T-helper 2 cell treated with Interferon-gamma antibody and Interleukin-4, amounts not matched to agents 100 ng/mL and 5 ng/mL, for 36 hours (primary cell): ENCODE data around the gene SH2D6. TPM values are rescaled to one million over a fixed set of nuclear protein-coding genes. Genes with fewer than 3 reads are reported as not detected.
"Not testable (repeated sequence)": the region's sequence is repeated elsewhere in the genome, so short reads cannot be mapped to it uniquely, and the experiment has no call there.

Experiments used
- intact Hi-C: fragments of 100-400 bp; cut with micrococcal nuclease; formaldehyde crosslinking; loops from one replicate; pipeline ENCODE4 v1.15.1; 2023
- total RNA-seq: library from RNA; stranded (reverse); gene quantifications from 2 replicates; pipeline ENCODE4 v1.2.3, GENCODE V29; 2022

Gene SH2D6
- 0.32 and 0.52 TPM in 2 replicates for total RNA-seq

- intact Hi-C loops = loop anchor here (1.0 to 2.0 kb wide), 3 partner anchors 28 to 90 kb away; partner anchors contain the start of genes ELMOD3 and RETSAT
These were observed at the start of gene SH2D6 for GRCh38 chr2:85418132-85419008. Gene SH2D6 (plus strand): TSS chr2:85418714. CDS start chr2:85429466, 10,752 bp downstream.

GRCh38 chr2:85368921-85369320 lies 49.6 kb upstream of the SH2D6 start:
- intact Hi-C loops = no loop called here

- intact Hi-C loops = no loop called here
These were observed 49.0 kb upstream of the SH2D6 start for GRCh38 chr2:85369500-85369899.

GRCh38 chr2:85371045-85371444 lies 47.5 kb upstream of the SH2D6 start:
- intact Hi-C loops = no loop called here

GRCh38 chr2:85376291-85377065 lies 42.0 kb upstream of the SH2D6 start:
- intact Hi-C loops = no loop called here

GRCh38 chr2:85377083-85377482 lies 41.4 kb upstream of the SH2D6 start:
- intact Hi-C loops = no loop called here

GRCh38 chr2:85378257-85378656 lies 40.3 kb upstream of the SH2D6 start:
- intact Hi-C loops = no loop called here

GRCh38 chr2:85380048-85380447 lies 38.5 kb upstream of the SH2D6 start:
- intact Hi-C loops = no loop called here

GRCh38 chr2:85383151-85383550 lies 35.4 kb upstream of the SH2D6 start:
- intact Hi-C loops = not testable (repeated sequence)

GRCh38 chr2:85383850-85384249 lies 34.7 kb upstream of the SH2D6 start:
- intact Hi-C loops = no loop called here

GRCh38 chr2:85385746-85386145 lies 32.8 kb upstream of the SH2D6 start:
- intact Hi-C loops = no loop called here

GRCh38 chr2:85387754-85388153 lies 30.8 kb upstream of the SH2D6 start:
- intact Hi-C loops = no loop called here

- intact Hi-C loops = no loop called here
These were observed 29.5 kb upstream of the SH2D6 start for GRCh38 chr2:85388878-85389538.

- intact Hi-C loops = loop anchor here (1.0 to 5.0 kb wide), 3 partner anchors 28 to 161 kb away; partner anchors contain the start of genes ELMOD3, RETSAT and SH2D6
These were observed 27.4 kb upstream of the SH2D6 start for GRCh38 chr2:85390941-85391669.

- intact Hi-C loops = loop anchor here (5.0 kb wide), 1 partner anchor 42 kb away; the partner anchor contains the start of genes ELMOD3 and RETSAT
These were observed 24.7 kb upstream of the SH2D6 start for GRCh38 chr2:85393836-85394235.

- intact Hi-C loops = loop anchor here (5.0 kb wide), 1 partner anchor 42 kb away; the partner anchor contains the start of genes ELMOD3 and RETSAT
These were observed 24.2 kb upstream of the SH2D6 start for GRCh38 chr2:85394261-85394681.

GRCh38 chr2:85394976-85395375 lies 23.5 kb upstream of the SH2D6 start:
- intact Hi-C loops = loop anchor here (5.0 kb wide), 1 partner anchor 43 kb away; the partner anchor contains the start of genes ELMOD3 and RETSAT

- intact Hi-C loops = no loop called here
These were observed 22.5 kb upstream of the SH2D6 start for GRCh38 chr2:85395912-85396475.

GRCh38 chr2:85396531-85397470 lies 21.7 kb upstream of the SH2D6 start:
- intact Hi-C loops = no loop called here
